GM18526 (cell line): Measurements from ENCODE around the gene SELPLG.
A peak's percentile ranks its signal among the peaks of the same experiment; 100 is the strongest.

Experiments
- POLR2A ChIP-seq: IDR thresholded peaks from 3 replicates; pipeline ENCODE4 v1.6.1; 2011; ENCODE audit not compliant: insufficient read length; ENCODE audit errors: extremely low read depth

SELPLG gene, protein sequence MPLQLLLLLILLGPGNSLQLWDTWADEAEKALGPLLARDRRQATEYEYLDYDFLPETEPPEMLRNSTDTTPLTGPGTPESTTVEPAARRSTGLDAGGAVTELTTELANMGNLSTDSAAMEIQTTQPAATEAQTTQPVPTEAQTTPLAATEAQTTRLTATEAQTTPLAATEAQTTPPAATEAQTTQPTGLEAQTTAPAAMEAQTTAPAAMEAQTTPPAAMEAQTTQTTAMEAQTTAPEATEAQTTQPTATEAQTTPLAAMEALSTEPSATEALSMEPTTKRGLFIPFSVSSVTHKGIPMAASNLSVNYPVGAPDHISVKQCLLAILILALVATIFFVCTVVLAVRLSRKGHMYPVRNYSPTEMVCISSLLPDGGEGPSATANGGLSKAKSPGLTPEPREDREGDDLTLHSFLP

DNA sequence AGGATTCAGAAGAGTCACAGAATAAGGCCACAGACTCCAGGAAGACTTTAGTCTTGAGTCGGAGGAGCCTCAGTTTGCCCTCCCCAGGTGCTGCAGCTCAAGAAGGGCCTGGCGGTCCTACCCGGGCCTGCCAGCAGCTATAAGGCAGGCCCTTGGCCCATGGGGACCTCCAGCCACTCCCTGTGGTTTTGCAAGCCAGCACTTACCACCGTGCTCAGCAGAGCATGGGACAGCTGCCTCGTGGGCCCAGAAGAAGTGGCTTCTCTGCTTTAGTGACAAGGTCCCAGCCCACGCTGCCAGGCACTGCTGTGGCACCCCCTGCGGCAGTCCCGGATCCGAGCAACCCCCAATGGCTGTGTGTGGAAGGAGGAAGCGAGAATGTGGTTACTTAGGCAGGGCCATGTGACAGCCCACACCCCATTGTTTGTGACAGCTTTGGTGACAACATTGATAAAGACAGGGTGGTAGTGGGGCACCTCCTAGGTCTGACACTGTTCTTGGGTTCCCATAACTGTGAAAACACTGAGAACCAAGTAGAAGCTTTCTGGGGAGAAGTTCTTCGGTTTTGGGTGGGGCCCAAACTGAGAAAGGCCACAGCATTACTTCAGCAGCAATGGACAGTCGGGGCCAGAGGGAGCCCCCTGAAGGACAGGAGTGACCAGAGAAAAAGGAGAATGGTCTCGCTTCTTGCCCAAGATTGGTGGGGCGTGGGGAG is at the start of gene SELPLG:
Gene SELPLG, minus strand, starts transcription at position 361 of the 715 bp plus-strand sequence. CDS start 9,587 bp downstream, outside the sequence.
- TF ChIP-seq POLR2A = peak; percentile 54

DNA sequence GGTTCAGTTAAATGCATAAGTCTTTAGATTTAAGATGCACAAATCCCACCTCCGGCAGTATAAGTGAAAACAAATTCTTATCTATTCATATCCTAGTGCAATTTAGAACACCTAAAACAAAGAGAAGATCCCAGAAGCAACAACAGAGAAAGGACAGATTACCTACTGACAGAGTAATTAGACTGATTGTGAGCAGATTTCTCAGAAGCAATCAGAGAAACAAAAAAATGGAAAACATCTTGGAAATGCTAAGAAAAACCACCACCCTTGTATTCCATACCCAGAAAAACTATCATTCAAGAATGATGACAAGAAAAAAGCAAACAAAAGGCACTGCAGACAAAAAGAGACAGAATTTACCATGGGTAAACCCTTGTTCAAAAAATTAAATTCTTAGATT is 47.6 kb upstream of the SELPLG start:
- TF ChIP-seq POLR2A = no peak

DNA sequence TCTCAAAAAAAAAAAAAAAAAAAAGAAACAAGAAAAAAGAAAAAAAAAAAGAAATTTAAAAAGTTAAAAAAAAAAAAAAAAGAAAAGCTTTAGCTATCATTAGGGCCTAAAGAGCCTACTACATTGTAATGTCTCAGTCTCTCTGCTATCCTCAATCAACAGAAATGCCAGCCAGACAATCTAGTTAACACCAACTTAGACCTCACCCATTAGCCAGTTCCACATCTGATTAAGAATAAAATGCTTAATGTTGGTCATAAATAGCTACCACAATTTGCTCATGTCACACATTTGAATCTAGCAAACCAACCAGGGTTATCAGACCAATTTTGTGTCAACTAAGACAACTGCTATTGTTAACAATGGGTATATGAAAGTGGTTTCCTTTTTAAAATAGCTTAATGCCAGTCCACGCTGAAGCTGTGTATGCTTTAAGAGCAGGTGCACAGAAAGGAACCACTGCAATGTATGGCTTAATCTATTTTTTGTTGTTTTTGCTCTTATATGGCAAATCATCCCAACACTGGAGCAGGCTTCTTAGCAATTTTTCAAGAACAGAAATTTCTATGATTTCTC is 45.5 kb upstream of the SELPLG start:
- TF ChIP-seq POLR2A = no peak

GRCh38 chr12:108678104-108678730 is 44.5 kb upstream of the SELPLG start:
- no peak for TF ChIP-seq POLR2A

GRCh38 chr12:108677381-108677780 is 43.7 kb upstream of the SELPLG start:
- no peak for TF ChIP-seq POLR2A

DNA sequence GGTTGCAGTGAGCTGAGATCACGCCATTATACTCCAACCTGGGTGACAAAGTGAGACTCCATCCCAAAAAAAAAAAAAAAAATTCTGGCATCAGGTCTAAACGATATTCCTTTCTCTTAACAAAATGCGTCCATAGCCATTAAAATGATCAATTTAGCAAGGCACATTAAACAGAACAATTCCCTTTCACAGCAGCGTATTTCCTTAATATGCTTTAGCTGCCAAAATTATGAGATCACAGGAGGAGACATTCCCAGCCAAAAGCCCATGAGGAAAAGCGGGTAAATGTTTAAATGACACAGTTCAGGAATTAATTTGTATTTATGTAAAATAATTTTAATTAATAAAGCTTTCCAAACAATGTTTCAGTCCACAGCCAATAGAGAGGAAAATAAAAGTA is 43.0 kb upstream of the SELPLG start:
- no peak for TF ChIP-seq POLR2A

GRCh38 chr12:108675792-108676191 is 42.1 kb upstream of the SELPLG start:
- TF ChIP-seq POLR2A = no peak

DNA sequence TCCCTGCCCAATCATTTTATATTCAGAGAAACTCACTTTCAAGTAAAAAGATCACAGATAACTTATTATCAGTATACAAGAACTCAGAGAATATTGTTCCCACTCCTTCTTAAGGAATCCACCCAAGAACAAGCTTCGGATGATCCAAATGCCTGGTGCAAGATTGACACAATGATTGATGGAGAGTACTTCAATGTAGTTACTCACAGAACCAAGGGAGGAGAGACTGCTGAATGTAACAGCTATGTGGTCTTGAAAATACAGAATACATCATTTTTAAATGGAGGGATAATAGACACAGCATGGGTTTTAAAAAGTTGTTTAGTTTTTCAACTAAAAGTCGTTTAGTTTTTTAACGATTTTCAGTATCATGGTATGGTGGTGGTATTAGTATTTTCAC is 38.4 kb upstream of the SELPLG start:
- TF ChIP-seq POLR2A = no peak

- no peak for TF ChIP-seq POLR2A
Observed at GRCh38 chr12:108671110-108671509, 37.4 kb upstream of the SELPLG start.

- TF ChIP-seq POLR2A = no peak
Observed at GRCh38 chr12:108670066-108670631, 36.5 kb upstream of the SELPLG start.

DNA sequence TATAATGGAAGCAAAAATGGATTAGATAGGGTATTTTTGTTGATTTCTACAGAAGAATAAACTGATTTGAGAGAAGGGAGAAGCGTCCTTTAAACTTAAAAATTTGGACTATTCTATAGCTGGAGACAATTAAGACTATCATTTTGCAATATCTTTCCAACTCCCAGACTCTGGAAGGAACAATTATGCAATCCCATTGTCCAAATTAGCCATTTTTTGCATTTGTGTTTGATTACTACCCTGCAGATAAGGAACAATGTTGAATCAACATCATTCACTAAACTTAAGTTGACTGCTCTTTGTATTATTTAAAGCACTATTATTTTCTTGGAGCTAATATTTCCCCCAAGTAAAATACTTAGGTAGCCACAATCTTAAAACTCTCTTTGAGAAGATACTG is 34.8 kb upstream of the SELPLG start:
- no peak for TF ChIP-seq POLR2A

DNA sequence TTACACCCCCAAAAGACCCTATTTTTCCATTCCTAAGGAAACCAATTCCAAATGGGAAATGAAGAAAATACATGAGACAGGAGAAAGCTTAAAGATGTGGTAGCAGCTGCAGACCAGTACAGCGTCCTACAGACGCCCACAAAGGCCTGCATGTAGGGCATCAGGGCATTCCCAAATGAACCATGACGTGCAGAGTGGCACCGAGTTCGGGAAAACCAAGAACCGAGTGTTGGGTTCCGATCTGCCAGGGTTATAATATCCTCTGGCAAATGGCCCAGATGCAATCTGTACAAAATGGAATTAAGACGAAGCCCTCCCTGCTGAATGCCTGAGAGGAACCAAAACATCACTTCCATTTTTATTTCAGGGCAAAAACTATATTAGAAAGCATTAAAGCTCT is 34.4 kb upstream of the SELPLG start:
- no peak for TF ChIP-seq POLR2A

- TF ChIP-seq POLR2A = no peak
Observed at GRCh38 chr12:108667349-108667748, 33.7 kb upstream of the SELPLG start.

- TF ChIP-seq POLR2A = no peak
Observed at GRCh38 chr12:108666401-108666881, 32.7 kb upstream of the SELPLG start.

GRCh38 chr12:108665608-108666202 is 32.0 kb upstream of the SELPLG start:
- TF ChIP-seq POLR2A = no peak
